DMS79 (cell line): ENCODE results near the gene PVALB.
A peak's percentile ranks its signal among the peaks of the same experiment; 100 is the strongest.

Source experiments
- DNase-seq: peaks from one replicate; lab custom pipeline; 2025; lab: John Stamatoyannopoulos, UW

Gene PVALB, protein sequence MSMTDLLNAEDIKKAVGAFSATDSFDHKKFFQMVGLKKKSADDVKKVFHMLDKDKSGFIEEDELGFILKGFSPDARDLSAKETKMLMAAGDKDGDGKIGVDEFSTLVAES

DNA sequence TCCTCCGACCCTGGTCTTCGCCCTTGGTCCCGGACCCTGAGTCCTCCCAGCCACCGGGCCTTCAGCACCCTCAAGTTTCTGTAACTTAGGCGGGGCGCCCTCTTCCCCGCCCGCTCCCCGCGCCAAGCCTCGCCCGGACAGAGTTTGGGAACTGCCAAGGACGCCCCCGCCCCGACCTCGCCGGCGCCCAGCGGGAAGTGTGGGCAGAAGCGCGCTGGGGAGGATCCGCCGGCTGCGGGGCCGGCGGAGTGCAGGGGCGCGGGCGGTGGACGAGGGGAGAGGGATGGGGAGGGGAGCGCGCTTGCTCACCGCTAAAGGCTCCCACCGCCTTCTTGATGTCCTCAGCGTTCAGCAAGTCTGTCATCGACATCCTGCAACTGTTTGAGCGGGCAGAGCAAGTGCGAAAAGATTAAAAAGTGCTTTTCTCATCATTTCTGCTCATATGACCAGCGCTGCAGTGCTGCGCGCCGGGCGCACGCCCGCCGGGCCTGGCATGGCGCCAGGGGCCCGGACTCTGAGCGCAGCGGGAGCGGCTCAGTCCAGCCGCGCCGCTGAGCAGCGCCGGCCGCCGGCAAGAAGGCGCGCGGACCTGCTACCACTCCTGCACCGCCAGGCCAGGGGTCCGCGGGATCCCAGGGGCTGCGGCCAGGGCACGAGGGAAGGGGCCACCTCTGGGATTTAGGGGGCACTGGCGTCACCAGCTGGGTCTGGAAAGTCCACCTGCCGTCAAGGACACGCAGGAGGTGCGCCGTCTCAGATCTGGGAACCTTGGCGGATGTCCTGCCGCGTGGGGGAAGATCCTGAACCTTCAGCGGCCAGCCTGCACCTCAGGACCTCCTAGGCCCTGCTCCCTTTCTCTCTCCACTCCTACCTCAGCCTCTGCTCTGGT lies at the start of gene PVALB:
Gene PVALB, minus strand, starts transcription at position 400 of the 889 bp plus-strand sequence. Its CDS starts 30 bp downstream, at position 370.
- no peak for DNase-seq

DNA sequence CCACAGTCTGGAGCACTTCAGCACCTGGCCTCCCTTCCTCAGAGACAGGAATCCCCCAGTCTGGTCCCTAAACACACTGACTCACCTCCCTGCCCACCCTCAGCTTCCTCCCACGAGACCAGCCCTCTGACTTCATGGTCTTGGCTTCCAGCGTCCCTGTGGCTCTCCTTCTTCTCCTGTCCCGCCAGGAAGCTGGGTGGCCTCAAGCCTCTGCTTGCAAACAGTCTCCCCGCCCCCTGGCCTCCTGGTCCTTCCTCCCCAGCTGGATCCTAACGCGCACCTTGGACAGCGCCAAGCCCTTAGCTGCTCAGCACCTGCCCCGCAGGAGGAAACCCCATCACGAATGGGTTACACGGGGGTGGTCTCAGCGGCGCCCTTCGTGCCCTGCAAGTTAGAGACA lies 48.5 kb upstream of the PVALB start:
- DNase-seq, result no peak

GRCh38 chr22:36864454-36865215 lies 47.8 kb upstream of the PVALB start:
- no peak for DNase-seq

- no peak for DNase-seq
Observed at GRCh38 chr22:36863979-36864378, 47.1 kb upstream of the PVALB start.

- DNase-seq, result no peak
Observed at GRCh38 chr22:36863281-36863680, 46.4 kb upstream of the PVALB start.

DNA sequence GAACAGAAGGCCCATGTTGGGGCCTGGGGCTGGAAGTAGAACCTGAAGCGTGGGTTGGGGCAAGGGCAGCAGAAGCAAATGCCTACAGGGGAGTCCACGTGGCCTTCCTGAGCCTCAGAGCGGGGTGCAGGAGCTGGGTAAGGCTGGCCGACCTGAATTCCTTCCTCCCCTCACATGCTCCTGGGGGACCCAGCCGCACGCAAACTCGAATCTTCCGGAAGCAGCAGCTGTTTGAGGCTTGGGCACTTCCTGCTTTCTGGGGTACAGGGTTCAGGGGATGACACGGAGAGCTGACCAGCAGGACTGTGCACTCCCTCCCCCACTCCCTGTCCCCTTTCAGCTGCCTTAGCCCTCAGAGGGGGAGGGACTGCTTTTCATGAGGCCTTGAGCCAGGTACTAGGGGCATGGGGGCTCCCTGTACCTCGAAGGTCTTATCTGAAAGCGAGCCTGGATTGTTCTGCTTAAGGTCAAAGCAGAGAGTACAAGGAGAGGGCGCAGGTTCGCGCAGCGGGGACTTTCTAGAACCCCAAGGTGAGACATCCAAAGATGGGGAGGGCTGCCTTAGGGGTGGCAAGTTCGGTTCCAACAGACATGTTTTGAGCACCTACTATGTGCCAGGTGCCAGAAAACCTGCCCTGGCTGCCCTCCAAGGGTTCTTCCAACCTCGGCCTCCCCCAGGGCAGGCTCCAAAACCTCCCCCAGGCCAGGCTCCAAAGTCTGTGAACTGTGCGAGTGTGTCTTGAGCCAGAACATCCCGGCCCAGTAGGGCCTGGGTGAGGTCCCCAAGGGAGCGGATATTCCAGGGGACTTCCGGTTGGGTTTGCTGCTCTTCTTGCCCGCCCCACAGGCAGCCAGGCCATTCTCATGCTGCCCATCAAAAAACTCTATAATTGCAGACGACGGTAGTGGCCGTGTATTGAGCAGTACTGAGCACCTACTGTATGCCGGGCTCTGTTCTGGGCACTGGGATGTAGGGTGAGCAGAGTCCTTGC lies 45.7 kb upstream of the PVALB start:
- DNase-seq, result no peak

- no peak for DNase-seq
Observed at GRCh38 chr22:36860821-36861659, 44.2 kb upstream of the PVALB start, which contains the start of gene NCF4. Gene NCF4 (plus strand): TSS chr22:36861006. CDS start chr22:36861172, 166 bp downstream.

DNA sequence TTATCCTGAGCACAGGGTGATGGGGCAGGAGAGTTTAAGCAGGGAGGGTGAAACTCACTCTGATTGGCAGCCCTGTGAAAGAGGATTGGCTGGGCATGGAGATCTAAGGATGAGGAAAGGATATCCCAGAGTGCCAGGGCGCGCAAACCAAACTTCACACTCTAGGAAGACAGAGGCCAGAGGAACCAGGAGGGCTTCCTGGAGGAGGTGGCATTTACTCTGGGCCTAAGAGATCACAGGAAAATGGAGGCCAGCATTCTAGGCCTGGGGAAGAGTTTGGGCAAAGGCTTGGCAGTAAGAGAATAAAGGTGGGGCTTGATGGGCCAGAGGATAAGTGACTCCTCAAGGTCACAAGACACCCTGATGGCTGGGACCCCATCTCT lies 43.6 kb upstream of the PVALB start:
- no peak for DNase-seq

GRCh38 chr22:36860017-36860416 lies 43.2 kb upstream of the PVALB start:
- no peak for DNase-seq

DNA sequence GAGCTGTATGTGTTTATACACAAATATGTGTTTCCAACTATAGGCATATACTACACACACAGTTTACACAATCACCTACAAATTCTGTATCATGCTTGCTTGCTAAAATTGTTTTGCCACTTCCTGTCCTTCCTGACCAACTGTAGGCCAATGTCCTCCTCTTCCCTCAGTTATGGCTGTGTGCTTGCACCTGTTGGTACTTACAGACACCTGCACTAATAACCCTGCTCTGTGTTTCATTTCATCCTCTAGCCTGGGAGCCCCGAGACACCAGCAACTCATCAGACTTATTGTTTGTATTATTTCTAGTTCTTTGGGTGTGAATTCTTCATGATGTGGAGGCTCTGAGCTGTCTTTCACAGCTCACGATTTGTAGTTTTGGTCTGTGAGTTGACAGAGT lies 42.1 kb upstream of the PVALB start:
- no peak for DNase-seq

GRCh38 chr22:36858156-36858555 lies 41.3 kb upstream of the PVALB start:
- no peak for DNase-seq

- DNase-seq, result no peak
Observed at GRCh38 chr22:36856792-36857135, 39.9 kb upstream of the PVALB start.

GRCh38 chr22:36856121-36856791 lies 39.4 kb upstream of the PVALB start:
- DNase-seq, result peak; percentile 48

DNA sequence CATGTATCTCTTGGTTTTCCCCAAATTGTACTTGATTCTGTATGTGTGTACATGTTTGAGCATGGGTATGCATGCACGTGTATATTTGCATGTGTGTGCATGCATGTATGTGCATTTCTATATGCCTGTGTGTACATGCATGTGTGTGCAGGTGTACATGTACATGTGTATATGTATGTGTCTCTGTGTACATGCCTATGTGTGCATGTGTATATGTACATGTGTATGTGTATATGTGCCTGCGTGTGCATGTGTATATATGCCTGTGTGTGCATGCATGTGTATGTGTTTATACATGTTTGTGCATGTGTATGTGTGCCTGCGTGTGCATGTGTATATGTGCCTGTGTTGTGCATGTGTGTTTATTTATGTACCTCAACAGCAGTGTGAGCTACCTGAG lies 38.6 kb upstream of the PVALB start:
- no peak for DNase-seq

DNA sequence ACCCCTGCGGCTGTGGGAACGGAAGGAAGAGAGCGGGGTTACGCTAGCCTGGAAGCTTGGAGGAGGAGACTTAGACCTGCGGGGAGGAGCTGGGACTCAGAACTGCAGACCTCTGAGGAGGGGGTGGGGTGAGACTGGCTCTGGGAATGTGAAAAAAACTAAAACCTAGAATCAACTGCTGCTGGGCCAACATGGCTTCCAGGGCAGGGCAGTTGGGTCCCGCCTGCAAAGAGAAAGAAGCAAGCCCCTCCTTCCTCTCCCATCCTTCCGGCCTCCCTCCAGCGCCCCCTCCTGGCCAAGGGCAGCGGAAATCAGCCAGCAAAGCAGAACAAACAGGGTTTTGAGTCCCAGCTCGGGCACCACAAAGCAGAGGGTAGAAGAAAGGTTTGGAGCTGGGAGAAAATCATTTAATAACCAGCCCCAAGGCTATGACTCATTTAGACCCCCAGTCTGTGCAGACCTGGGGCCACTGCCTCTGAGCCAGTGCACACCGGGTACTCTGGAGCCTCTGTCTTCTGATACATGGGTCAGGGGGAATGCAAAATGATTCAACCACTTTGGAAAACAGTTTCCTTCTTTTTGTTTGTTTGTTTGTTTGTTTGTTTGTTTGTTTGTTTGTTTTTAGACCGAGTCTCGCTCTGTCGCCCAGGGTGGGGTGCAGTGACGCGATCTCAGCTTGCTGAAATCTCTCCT lies 36.7 kb upstream of the PVALB start:
- DNase-seq, result no peak

DNA sequence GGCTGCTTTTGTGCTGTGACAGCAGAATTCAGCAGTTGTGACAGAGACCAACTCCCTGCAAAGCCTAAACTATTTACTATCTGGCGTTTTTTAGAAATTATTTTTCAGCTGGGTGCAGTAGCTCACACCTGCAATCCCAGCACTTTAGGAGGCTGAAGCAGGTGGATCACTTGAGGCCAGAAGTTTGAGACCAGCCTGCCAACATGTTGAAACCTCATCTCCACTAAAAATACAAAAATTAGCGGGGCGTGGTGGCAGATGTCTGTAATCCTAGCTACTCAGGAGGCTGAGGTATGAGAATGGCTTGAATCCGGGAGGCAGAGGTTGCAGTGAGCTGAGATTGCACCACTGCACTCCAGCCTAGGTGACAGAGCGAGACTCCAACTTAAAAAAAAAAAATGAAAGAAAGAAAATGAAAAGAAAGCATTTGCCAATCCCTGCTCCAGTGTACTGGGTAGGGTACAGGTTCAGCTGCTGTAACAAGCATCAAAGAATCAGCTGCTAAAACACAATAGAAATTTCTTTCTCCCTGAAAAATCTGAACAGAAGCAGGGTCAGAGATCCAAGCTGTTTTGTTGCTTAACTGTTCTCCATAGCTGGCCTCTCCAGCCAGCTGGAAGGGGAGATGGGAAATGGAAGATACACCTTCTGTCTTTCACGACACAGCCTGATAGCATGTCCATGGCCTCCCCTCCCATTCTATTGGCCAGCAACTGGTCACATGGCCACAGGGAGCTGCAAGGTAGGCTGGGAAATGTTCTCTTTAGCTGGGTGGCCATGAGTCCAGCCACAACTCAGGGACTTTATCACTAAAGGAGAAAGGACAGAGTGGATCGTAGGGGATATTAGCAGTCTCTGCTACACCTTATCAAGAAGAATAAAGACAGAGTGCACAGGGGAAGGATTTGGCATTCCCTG lies 35.5 kb upstream of the PVALB start:
- no peak for DNase-seq

GRCh38 chr22:36850682-36851081 lies 33.8 kb upstream of the PVALB start:
- no peak for DNase-seq

DNA sequence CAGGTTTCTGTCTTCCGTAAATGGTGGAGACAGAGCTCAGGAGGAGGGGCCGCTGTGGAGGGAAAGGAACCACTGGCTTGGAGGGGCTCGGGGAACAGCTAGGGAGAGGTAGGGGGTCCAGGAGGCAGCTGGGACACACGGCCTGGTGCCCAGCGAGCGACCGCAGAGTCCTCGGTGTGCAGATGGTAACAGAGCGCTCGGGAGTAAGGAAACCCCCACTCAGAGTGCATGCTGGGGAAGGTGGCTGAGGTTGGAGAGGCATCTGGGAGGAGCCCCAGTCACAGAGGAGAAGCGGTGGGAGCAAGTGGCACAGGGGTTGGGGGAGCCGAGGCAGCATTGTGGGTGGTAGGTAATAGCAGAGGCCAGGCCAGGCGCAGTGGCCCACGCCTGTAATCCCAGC lies 33.2 kb upstream of the PVALB start:
- no peak for DNase-seq

GRCh38 chr22:36846949-36847348 lies 30.1 kb upstream of the PVALB start:
- DNase-seq, result no peak
